CD14-positive monocyte (primary cell): ENCODE results near the gene TMEM140. TPM values are rescaled to one million over a fixed set of nuclear protein-coding genes. Genes with fewer than 3 reads are reported as not detected.

ENCODE experiments used
- DNase-seq, 3 donors: peaks; one replicate each; pipeline ENCODE4 v3.0.0-alpha.2; 2011 to 2022
- H2AFZ ChIP-seq: 2 replicates; pipeline ENCODE4 v1.6.0; 2012; ENCODE audit warnings: mild to moderate bottlenecking, low read depth, low read length, inconsistent platforms; ENCODE audit not compliant: insufficient read depth, poor library complexity, severe bottlenecking
- H3K27ac ChIP-seq, 2 donors: 1 replicate in 1 of 2; 2 replicates in 1 of 2; pipeline ENCODE4 v1.5.1; 2012 to 2013; ENCODE audit warnings: low read length in 2 of 2, control low read depth in 1 of 2, inconsistent platforms in 1 of 2, low read depth in 1 of 2, mild to moderate bottlenecking in 1 of 2
- H3K27me3 ChIP-seq, 2 donors: one replicate each; pipeline versions ENCODE4 v1.6.0 to v1.6.1; 2011 to 2013; ENCODE audit warnings: low read length in 2 of 2; ENCODE audit not compliant: control insufficient read depth in 2 of 2, insufficient read depth in 2 of 2
- H3K36me3 ChIP-seq, 2 donors: replicated peaks in 1 of 2; 1 replicate in 1 of 2; 2 replicates in 1 of 2; pipeline versions ENCODE4 v1.5.1 to v1.6.1; 2012 to 2013; ENCODE audit warnings: low read length in 2 of 2, control low read depth in 1 of 2, inconsistent platforms in 1 of 2, mild to moderate bottlenecking in 1 of 2; ENCODE audit not compliant: insufficient read depth in 2 of 2, control insufficient read depth in 1 of 2
- H3K4me1 ChIP-seq, 2 donors: 1 replicate in 1 of 2; 2 replicates in 1 of 2; pipeline versions ENCODE4 v1.5.1 to v1.6.1; 2012 to 2013; ENCODE audit warnings: low read length in 2 of 2, control low read depth in 1 of 2, inconsistent platforms in 1 of 2, mild to moderate bottlenecking in 1 of 2, moderate library complexity in 1 of 2; ENCODE audit not compliant: insufficient read depth in 2 of 2, control insufficient read depth in 1 of 2
- H3K4me2 ChIP-seq: replicated peaks from 2 replicates; pipeline ENCODE3; 2012; ENCODE audit warnings: low read length, moderate library complexity, mild to moderate bottlenecking; ENCODE audit not compliant: poor library complexity, severe bottlenecking; ENCODE audit errors: extremely low read depth
- H3K4me3 ChIP-seq, 3 experiments: fragments of 200-600 bp in 1 of 3; sonication (generic) in 1 of 3; replicated peaks in 1 of 3; 1 replicate in 2 of 3; 2 replicates in 1 of 3; pipeline ENCODE4 v1.5.1; 2011 to 2013; ENCODE audit warnings: low read length in 3 of 3, mild to moderate bottlenecking in 3 of 3, control low read depth in 2 of 3, low read depth in 2 of 3, inconsistent platforms in 1 of 3, moderate library complexity in 1 of 3
- H3K79me2 ChIP-seq: 2 replicates; pipeline ENCODE4 v1.6.0; 2012; ENCODE audit warnings: mild to moderate bottlenecking, control low read depth, inconsistent platforms, low read length, moderate library complexity; ENCODE audit not compliant: insufficient read depth
- H3K9ac ChIP-seq: 2 replicates; pipeline ENCODE4 v1.6.0; 2017; ENCODE audit warnings: low read length, mild to moderate bottlenecking; ENCODE audit not compliant: insufficient read depth, poor library complexity, severe bottlenecking
- H3K9me3 ChIP-seq, 2 donors: replicated peaks in 1 of 2; 1 replicate in 1 of 2; 2 replicates in 1 of 2; pipeline versions ENCODE4 v1.5.1 to v1.6.1; 2012 to 2013; ENCODE audit warnings: low read length in 2 of 2, control low read depth in 1 of 2; ENCODE audit not compliant: control insufficient read depth in 1 of 2, insufficient read depth in 1 of 2
- H4K20me1 ChIP-seq: 2 replicates; pipeline ENCODE4 v1.6.0; 2012; ENCODE audit warnings: mild to moderate bottlenecking, low read length, control low read depth, moderate library complexity; ENCODE audit not compliant: insufficient read depth
- H3K27ac Mint-ChIP-seq, 7 donors: one replicate each; pipeline ENCODE4 v1.8.0; 2020; ENCODE audit warnings: mild to moderate bottlenecking in 7 of 7, mixed read lengths in 7 of 7, moderate library complexity in 6 of 7, inconsistent platforms in 2 of 7
- H3K27me3 Mint-ChIP-seq, 3 donors: one replicate each; pipeline ENCODE4 v1.8.0; 2021 to 2022; ENCODE audit warnings: low read depth in 3 of 3, mild to moderate bottlenecking in 3 of 3, mixed read lengths in 3 of 3, moderate library complexity in 3 of 3, inconsistent platforms in 1 of 3
- H3K36me3 Mint-ChIP-seq, 2 donors: one replicate each; pipeline ENCODE4 v1.8.0; 2020; ENCODE audit warnings: mixed read lengths in 2 of 2, inconsistent platforms in 1 of 2, mild to moderate bottlenecking in 1 of 2
- H3K4me1 Mint-ChIP-seq: one replicate; pipeline ENCODE4 v1.8.0; 2020; ENCODE audit warnings: mild to moderate bottlenecking, mixed read lengths
- H3K4me3 Mint-ChIP-seq, 2 donors: one replicate each; pipeline ENCODE4 v1.8.0; 2020; ENCODE audit warnings: mild to moderate bottlenecking in 2 of 2, mixed read lengths in 2 of 2, moderate library complexity in 1 of 2
- H3K9me3 Mint-ChIP-seq, 7 donors: one replicate each; pipeline ENCODE4 v1.8.0; 2020 to 2022; ENCODE audit warnings: mixed read lengths in 7 of 7, mild to moderate bottlenecking in 6 of 7, moderate library complexity in 6 of 7, inconsistent platforms in 2 of 7
- CTCF ChIP-seq: fragments of 200-600 bp; IDR thresholded peaks from one replicate; pipeline ENCODE4 v1.8.0; 2022; ENCODE audit warnings: antibody characterized with exemption, mild to moderate bottlenecking
- WGBS: methylation state at CpG from one replicate; pipeline ENCODE4 v1.1.5; 2013; ENCODE audit warnings: missing lambda C conversion rate; ENCODE audit not compliant: insufficient coverage; 5-methylcytosine and 5-hydroxymethylcytosine counted together
- intact Hi-C, 2 donors: fragments of 100-400 bp; cut with micrococcal nuclease; formaldehyde crosslinking; loops; one replicate each; pipeline versions ENCODE4 v1.15.0 to v1.15.1; 2023
- polyA plus RNA-seq, 3 donors: library from polyadenylated mRNA; depleted of rRNA in 1 of 3; unstranded in 2 of 3; stranded (reverse) in 1 of 3; fragments of 300-500 nt in 2 of 3; fragments of >200 nt in 1 of 3; fragmentation: Illumina TruSeq in 2 of 3; gene quantifications; 1 replicate in 2 of 3; 2 replicates in 1 of 3; pipeline ENCODE4 v1.2.3, GENCODE V29; 2012 to 2021

TMEM140 gene
- polyA plus RNA-seq, 3 donors: 2.9 to 14.7 (median 10.6) TPM

- DNase-seq: no peak
- no peak overlapping the region for H3K4me2 ChIP-seq
- Mint-ChIP-seq H3K4me3 (no peak overlapping the region), H3K4me1 (no peaks in the 10 kb centered on the region), H3K27ac (no peak overlapping the region), H3K27me3 (peaks cover 0 to 2% (median 0%) of the 10 kb centered on the region in 3 donors), H3K36me3 (peaks cover 39 to 42% of the 10 kb centered on the region in 2 donors), H3K9me3 (peaks cover 33 to 56% (median 48%) of the 10 kb centered on the region in 7 donors)
- H3K79me2 ChIP-seq: no peaks in the 10 kb centered on the region
- peaks cover 45% of the 10 kb centered on the region in 2 donors for H3K9me3 ChIP-seq
- no peaks in the 10 kb centered on the region for H4K20me1 ChIP-seq
- H3K4me3 ChIP-seq: no peak overlapping the region
- H3K36me3 ChIP-seq: peaks cover 23 to 43% of the 10 kb centered on the region in 2 donors
- 100% methylated on average over 3 of the region's 5 CpGs for WGBS
- H3K9ac ChIP-seq: no peak overlapping the region
- H3K4me1 ChIP-seq: no peaks in the 10 kb centered on the region
- H3K27ac ChIP-seq: no peak overlapping the region
- H2AFZ ChIP-seq: no peak overlapping the region
- intact Hi-C loops: no loop called here
- H3K27me3 ChIP-seq: no peaks in the 10 kb centered on the region
- TF ChIP-seq CTCF: no peak
Measured at GRCh38 chr7:135180122-135180521, 32.2 kb downstream of the TMEM140 start.

- peaks cover 49 to 52% of the 10 kb centered on the region in 2 donors for H3K36me3 Mint-ChIP-seq
Measured at GRCh38 chr7:135181261-135181928, 33.5 kb downstream of the TMEM140 start.

More at GRCh38 chr7:135181261-135181928, 33.5 kb downstream of the TMEM140 start:
- H3K9me3 ChIP-seq: peaks cover 45% of the 10 kb centered on the region in 2 donors
- H3K4me2 ChIP-seq: no peak overlapping the region
- no peaks in the 10 kb centered on the region for H3K27me3 ChIP-seq
- TF ChIP-seq CTCF: no peak
- H3K36me3 ChIP-seq: peaks cover 35 to 55% of the 10 kb centered on the region in 2 donors
- H3K27ac ChIP-seq: no peak overlapping the region
- no peaks in the 10 kb centered on the region for H3K4me1 ChIP-seq
- intact Hi-C loops: no loop called here
- H3K79me2 ChIP-seq: no peaks in the 10 kb centered on the region
- peaks cover 33 to 56% (median 48%) of the 10 kb centered on the region in 7 donors for H3K9me3 Mint-ChIP-seq
- peaks cover 0 to 2% (median 0%) of the 10 kb centered on the region in 3 donors for H3K27me3 Mint-ChIP-seq
- no peak overlapping the region for H2AFZ ChIP-seq
- H3K4me3 ChIP-seq: peak overlapping the region in 1 of 3 experiments; percentile 2
- no peaks in the 10 kb centered on the region for H4K20me1 ChIP-seq
- H3K9ac ChIP-seq: no peak overlapping the region
- 100% methylated on average over 1 of the region's 3 CpGs for WGBS
- H3K27ac Mint-ChIP-seq: no peak overlapping the region
- no peak overlapping the region for H3K4me3 Mint-ChIP-seq
- DNase-seq: no peak
- no peaks in the 10 kb centered on the region for H3K4me1 Mint-ChIP-seq
